ENCODE results near the gene LHX6.

LHX6 gene

DNA sequence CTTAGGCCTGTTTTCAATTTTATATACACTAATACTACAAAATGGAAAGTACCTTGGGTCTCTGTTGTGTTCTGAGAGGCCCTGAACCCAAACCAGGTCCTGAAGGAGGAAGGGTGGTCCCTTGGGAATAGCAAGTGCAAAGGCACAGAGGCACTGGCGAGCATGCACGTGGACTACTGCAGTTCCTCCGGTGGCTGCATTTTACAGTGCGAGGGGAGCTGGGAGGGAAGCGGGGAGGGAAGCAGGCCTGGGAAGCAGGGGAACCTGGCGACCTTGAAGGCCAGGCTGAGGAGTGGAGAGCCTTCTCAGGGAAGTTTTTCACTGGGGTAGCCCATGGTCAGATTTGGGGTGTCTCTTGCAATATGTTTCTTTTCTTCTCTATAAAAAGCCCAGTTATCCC lies 35.1 kb downstream of the LHX6 start:
- TF ChIP-seq CTCF (IDR thresholded peaks at IDR 0.05; ENCODE audit: control insufficient read depth, insufficient read depth, low read depth, low read length, missing control alignments), result no peak

DNA sequence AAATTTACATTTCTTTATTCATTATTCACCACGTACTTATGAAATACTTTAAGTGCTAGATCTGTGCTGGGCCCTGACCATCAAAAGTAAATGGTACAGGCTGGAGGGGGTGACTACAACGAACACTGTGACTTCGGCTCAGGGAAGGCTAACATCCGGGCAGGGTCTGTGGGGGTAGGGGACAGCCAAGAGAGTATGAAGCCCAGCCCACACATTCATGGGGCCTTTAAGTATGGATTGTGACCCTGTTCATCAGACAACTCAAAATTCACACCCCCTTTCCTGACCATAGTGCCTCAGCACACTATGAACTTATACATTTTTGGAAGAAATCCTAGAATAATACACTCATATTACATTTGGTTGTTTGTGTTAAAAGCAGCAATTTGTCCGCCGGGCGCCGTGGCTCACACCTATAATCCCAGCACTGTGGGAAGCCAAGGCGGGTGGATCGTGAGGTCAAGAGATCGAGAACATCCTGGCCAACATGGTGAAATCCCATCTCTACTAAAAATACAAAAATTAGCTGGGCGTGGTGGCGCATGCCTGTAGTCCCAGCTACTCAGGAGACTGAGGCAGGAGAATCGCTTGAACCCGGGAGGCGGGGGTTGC lies 35.7 kb downstream of the LHX6 start:
- no peak overlapping the region for H3K4me3 ChIP-seq (ENCODE audit: control insufficient read depth, low read depth, low read length)
- no peak for TF ChIP-seq CTCF (IDR thresholded peaks at IDR 0.05; ENCODE audit: control insufficient read depth, insufficient read depth, low read depth, low read length, missing control alignments)
- DNase-seq (ENCODE audit: low read depth), result no peak

More for the DNA sequence above, 35.1 kb downstream of the LHX6 start:
- DNase-seq (ENCODE audit: low read depth), result no peak
- no peak overlapping the region for H3K4me3 ChIP-seq (ENCODE audit: control insufficient read depth, low read depth, low read length)

GRCh38 chr9:122192261-122192875 lies 36.4 kb downstream of the LHX6 start:
- no peak for TF ChIP-seq CTCF (IDR thresholded peaks at IDR 0.05; ENCODE audit: control insufficient read depth, insufficient read depth, low read depth, low read length, missing control alignments)
- no peak for DNase-seq (ENCODE audit: low read depth)

DNA sequence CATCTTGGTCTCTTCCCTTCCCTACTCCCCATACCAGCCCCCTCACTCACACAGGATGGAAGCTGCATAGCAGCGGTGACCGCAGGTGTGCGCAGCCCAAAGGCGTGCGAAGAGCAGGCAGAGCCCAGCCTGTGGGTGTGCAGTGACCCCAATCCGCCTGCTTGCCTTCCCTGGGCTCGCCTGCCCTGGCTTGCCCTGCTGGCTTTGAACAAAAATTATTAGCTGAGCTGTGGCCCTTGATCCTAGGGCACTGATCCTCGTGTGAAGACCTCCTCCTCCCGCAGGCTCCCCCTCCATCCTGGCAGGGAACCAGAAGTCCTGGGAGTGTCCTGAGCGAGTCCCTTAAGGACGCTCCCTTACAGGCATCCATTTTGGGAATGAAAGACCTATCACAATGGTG lies 37.2 kb downstream of the LHX6 start:
- H3K4me3 ChIP-seq (ENCODE audit: control insufficient read depth, low read depth, low read length), result no peak overlapping the region
- no peak for DNase-seq (ENCODE audit: low read depth)
- TF ChIP-seq CTCF (IDR thresholded peaks at IDR 0.05; ENCODE audit: control insufficient read depth, insufficient read depth, low read depth, low read length, missing control alignments), result no peak

More at GRCh38 chr9:122192261-122192875, 36.4 kb downstream of the LHX6 start:
- H3K4me3 ChIP-seq (ENCODE audit: control insufficient read depth, low read depth, low read length), result no peak overlapping the region

- no peak for DNase-seq (ENCODE audit: low read depth)
- TF ChIP-seq CTCF (IDR thresholded peaks at IDR 0.05; ENCODE audit: control insufficient read depth, insufficient read depth, low read depth, low read length, missing control alignments), result no peak
- H3K4me3 ChIP-seq (ENCODE audit: control insufficient read depth, low read depth, low read length), result no peak overlapping the region
These were observed 38.0 kb downstream of the LHX6 start for GRCh38 chr9:122190597-122191381.

DNA sequence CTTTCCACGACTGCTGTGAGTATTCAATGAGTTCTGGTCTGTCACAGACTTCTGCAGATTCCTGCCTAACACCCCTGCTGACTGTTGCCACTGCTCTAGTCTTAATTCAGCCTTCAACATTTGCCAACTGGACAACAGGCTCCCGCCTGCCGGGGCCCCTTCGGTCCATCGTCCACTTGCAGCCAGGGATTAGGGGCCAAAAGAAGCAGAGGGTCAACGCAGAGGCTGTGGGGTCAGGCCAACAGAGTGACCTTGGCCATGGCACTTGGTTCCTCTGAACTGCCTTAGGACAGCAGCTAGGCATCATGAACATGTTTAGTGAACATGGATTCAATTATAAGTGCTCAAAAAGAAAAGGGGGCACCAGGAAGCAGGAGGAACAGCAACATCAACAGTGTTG lies 40.4 kb downstream of the LHX6 start:
- no peak overlapping the region for H3K4me3 ChIP-seq (ENCODE audit: control insufficient read depth, low read depth, low read length)

More for the DNA sequence above, 40.4 kb downstream of the LHX6 start:
- no peak for TF ChIP-seq CTCF (IDR thresholded peaks at IDR 0.05; ENCODE audit: control insufficient read depth, insufficient read depth, low read depth, low read length, missing control alignments)
- no peak for DNase-seq (ENCODE audit: low read depth)
